Fibroblast of peridontal ligament (primary cell): ENCODE results near the gene B3GAT1.

ENCODE experiments used
- DNase-seq: peaks from one replicate; pipeline ENCODE4 v3.0.0-alpha.2; 2010; ENCODE audit errors: extremely low read depth

Gene B3GAT1

DNA sequence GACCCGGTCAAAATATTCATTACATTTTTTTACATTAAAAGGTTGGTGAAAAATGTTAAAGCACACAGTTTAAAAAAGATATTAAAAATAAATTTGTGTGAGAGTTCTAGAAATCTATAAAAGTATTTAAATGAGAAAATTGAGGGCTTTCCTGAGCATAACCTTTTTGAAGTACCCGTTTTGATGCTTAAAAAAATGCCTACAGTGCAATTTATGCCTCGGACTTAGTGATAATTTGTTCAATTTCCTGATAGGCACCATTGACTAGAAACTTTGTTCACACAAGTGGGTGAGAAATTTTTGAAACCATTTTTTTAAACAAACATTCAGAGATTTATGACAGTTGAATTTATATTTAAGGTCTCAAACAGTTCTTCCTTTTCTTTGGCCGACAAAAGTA lies 29.7 kb upstream of the B3GAT1 start:
- no peak for DNase-seq

DNA sequence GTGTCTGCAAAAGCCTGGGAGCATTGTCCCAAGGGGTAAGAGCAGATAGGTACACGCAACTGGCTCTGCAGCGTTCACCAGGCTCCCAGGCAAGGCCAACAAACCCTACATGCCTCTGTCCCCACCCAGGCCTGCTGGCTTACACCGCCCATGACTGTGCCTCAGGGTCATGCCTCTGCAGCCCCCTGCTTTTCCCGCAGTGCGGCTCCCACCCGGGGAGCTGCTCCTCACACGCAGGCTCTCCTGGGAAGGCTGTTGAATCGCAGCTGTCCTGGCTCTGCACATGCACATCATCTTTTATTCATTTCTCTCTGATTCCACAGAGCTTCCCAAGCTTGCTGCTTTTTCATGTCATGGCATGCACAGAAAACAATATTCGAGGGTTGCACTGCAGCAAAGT lies 29.2 kb upstream of the B3GAT1 start:
- no peak for DNase-seq

DNA sequence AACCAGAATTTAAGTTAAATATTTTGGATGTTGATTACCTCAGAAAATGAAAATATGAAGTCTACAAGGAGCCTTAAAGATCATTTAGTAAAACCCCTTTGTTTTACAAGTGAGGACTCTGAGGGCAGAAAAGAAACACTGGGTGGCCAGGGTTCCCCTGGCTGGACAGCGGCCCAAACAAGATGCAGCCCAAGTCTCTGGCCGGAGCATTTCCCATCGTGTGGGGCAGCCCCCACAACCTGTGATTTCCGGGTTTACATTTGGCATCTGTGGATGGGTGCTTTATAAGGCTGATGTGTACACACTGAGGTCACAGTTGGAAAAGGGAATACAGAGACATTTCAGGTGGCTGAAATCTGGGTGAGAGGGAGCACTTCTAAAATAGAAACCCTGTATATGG lies 28.8 kb upstream of the B3GAT1 start:
- DNase-seq, result no peak

DNA sequence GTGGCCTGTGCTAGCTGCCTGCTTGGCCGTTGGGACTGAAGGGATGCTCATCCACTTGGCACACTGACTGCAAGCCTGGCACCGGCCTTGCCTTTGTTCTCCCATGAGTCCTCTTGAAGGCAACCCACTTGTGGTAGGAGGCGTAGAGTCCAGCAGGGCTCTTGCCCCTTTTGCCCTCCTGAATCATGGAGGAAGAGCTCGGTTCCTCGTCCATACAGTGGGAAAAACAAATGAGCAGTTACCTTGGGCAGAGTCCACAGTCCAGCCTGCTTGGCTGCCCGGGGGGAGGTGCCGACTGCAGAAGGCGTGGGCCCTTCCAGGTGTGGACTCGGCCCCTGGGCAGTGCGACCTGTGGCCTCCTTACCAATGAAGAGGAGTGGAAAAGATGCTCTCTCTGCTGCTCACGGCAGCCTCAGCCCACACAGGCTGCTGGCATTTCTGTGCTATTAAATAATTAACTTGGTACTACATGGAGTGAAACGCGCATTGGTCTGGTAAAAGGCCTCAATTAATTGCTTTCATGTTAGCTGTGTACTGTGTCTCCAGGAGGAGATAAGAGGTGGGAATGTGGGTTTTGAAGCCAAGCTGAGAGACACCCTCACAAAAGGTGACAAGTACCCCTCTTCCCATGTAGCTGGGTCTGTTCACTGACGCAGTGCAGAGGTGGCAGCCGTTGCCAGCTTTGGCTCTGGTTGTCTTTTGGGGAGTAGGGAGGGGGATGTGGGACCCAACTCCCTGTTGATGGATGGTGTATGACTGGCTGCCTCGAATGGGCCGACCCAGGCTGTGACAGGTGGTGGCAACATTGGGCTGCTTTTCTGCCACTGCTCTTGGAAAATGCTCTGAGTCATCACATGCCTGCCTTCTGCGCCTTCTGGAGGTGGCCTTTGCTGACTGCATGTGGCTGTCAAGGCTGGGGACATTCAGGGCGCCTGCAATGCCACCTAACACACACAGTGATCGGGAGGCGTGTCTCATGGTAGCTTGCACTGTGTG lies 26.8 kb upstream of the B3GAT1 start:
- DNase-seq, result no peak

DNA sequence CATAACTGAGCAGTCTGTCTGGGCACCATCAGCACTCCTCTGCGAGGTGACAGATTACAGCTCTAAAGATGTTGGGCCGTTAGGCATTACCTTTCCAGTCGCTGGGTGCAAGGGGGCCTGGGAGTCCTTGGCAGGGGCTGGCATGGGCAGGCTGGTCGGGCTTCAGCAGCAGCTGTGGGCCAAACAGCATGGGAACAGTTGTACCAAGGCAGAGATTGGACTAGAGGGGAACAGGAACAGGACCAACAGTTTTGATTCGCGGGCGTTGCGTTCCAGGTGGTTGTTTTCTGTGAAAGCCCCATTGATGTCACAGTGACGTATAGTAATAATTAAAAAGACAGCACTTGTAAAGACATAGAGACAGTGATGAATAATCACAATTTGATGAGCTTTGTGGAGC lies 25.8 kb upstream of the B3GAT1 start:
- no peak for DNase-seq

DNA sequence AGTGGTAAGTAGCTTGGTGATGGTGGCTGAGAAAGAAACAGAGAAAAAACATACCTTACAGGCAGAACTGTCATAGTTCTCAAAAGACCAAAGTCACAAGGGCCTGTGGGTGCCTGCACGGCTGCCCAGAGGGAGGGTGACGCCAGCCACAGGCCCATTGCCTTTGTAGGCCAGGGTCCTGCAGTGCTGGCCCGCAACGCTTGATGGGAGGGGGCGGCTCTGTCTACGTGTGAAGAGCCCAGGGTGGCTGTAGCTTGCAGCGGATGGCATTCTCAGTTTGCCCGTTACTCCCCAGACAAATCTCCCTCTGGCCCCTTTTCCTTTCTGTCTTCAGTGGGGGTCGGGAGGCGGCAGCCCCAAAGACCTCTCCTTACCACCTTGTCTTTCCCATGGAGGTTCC lies 24.7 kb upstream of the B3GAT1 start:
- DNase-seq, result no peak

DNA sequence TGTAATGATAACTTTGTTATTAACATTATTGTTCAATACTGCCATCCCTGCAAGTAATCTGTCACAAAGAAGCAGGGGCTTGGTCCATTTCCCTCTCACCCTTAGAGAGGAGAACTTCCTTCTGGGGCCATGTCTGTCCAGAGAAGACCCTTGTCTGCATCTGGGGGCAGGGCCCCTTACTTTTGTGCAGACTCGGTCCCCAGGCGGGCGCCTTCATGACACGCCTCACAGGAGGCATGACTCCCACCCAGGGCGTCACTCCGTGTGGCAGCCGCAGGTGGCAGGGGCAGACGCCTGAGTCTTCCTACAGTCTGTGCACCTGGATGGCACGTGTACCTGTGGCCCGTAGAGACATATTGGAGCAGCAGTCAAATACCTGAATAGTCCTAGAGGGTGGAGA lies 21.8 kb upstream of the B3GAT1 start:
- no peak for DNase-seq

DNA sequence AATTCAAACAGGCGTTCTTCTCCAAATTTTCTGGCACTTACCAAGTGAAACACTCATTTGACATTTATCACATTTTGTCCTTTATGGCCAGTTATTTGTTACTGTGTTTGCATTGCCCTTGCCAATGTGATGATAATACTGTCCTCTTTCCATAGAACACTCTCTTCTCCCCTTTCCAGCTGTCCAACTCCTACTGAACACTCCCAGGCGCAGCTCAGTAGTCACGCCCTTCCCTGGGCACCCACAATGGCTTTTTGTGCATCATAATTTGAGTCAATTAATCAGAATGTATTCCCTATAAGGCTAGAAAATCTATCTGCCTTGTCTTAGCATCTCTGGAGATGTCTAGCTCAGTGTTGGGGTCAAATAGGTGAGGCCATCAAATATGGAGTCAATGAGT lies 21.2 kb upstream of the B3GAT1 start:
- no peak for DNase-seq

DNA sequence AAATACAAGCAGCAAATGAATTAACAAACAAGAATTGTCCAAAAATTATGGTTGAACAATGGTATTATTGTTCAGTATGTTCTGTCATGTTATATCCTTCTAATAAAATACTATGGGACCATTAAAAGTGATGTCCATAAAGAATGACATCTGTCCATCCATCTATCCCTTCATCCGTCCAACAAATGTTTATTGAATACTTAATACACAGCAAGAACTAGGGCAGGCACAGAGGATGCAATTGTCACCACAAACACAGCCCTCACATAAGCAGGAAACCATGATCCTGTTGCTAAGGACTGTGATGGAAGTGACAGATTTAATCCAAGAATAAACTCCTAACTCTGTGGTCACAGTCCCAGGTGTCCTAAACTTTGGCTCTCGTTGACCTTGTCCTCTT lies 20.7 kb upstream of the B3GAT1 start:
- DNase-seq, result no peak

DNA sequence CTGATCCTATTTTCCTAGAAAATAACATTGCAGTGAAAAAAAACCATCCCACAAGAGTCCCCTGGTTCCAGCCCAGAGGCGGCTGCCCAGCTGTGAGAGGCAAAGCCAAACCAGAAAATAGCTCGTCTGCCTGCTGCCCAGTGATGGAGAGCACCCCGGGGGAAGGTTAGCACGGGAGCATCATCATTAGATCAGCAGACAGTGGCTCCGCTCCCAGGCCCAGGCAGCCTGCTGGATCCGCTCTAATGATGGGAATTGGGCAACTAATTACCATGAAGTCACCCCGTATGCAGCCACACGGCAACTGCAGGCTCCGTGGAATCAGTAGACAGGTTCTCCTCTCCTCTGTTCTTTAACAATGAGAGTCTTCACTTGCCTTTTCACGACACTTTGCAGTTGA lies 17.1 kb upstream of the B3GAT1 start:
- no peak for DNase-seq

DNA sequence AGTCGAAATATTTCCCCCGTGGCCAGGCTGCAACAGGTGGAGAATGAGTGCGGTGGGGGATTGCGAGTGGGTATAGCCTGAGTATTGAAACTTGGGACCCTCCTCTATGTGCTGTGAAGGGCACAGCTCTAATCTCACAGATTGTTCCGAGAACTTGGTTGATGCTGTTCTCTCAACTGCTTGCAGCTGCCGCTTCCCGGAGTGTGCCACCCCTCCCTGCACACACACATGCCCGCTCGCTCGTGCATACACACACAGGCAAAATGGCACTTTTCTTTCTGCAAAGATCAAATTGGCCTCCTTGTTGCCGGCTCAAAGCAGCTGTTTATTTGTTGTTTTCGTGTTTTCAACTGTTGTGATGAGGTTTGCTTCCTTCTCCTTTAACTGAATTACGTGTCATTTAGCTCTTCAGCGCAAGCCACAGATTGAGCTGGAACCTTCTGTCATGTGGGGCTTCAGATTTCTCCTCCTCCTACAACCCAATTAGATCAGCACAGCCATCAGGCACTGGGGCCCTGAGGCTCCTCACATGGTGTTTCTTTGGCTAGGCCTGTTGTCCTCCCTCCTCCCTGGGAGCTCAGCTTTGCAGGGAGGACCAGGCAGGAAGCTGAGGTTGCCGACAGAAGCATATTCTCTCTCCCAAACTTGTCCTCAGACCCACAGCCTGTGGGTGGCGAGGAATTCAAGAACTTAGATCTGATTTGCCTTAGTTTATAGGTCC lies 13.9 kb upstream of the B3GAT1 start:
- DNase-seq, result no peak

DNA sequence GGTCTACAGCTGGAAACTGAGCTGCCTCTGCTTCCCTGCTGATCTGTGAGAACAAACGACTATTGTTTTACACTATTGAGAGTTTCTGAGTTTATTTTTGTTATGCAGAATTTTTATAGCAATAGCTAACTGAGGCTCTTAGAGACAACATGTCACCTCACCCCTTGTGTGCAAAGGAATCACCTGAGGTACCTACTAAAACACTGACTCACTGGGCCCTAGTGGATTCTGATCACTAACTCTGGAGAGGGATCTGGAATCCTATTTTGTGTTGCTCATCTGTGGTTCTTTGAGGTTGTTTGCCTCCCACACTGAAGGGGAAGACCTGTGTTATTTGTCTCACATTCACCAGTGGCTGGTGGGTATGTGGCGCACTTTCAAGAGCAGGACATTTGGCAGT lies 13.4 kb upstream of the B3GAT1 start:
- no peak for DNase-seq

DNA sequence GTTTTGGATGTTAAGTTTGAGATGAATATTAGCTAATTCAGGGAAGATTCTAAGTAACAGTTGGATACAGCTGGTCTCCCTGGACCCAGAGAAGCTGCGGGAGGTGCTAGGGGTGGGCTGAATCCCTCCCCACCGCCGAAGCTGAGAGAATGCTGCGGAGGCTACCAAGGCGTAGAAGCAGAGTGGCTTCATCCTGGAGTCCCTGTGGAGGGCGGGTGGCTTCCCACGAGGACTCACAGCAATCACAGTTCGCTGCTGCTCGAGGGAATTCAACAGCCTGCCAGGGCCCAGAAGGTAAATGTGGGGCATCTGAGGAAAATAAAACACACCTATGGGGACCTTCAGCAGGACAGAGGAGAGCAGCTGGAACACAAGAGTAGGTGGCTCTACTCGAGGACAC lies 11.1 kb upstream of the B3GAT1 start:
- no peak for DNase-seq

DNA sequence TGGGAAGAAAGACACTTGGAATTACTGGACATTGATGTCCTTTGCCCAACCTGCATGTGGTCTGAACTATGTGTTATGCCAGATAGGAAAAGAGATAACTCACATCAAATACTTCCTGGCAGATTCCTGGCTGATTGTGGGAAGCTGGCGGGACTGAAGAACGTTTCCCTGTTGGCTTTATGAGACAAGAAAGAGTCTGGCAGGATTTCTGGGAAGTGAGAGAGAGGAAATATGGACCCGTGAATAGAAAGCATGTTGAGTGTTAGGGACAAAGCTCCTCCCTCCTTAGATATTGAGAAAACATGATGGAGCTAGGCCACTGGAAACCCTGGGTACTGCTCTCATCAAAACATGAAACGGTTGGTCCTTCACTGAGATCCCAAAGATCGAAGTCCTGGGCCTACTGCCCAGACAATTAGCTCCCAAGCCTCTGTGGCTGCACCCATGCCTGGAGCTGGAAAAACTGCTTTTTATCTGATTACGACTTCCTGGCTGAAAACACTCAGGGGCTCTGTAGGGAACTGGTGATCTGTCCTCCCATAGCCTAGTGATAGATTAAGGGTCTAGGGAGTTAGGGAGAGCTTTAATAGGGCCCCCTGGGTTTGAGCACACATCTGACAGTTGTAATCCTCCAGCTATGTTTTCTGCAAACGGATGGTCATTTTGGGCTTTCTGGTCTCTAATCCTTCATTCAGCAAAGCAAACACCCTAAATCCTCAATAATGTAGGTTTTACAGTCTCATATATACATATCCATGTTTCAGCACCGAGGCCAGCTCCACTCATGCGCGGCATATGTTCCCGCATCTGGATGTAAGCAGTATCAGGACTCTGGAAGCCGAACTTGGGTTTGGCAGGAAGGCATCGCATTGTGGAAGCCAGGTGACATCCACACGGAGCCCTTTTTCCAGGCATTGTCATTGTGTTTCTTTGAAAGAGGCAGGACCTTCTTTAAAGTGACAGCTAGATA lies 6.1 kb upstream of the B3GAT1 start:
- peak; percentile 1 for DNase-seq

DNA sequence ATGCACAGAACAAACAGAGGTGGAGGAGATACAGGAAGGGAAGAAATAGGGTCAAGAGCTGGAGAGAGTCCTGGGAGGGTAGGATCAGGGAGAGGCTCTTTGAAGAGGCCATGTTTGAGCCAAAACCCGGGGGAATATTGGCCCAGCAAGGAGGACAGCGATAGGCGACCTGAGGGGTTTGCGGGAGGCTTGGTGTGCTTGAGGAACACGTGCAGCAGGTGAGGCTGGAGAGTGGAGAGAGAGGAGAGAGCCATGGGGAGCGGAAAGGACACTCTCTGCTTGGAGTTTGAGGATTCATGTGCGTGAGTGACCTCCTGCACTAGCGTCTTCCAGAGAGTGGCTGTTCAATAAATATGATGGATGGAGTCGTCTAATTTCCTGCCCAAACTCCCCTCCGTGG lies 4.7 kb upstream of the B3GAT1 start:
- no peak for DNase-seq

DNA sequence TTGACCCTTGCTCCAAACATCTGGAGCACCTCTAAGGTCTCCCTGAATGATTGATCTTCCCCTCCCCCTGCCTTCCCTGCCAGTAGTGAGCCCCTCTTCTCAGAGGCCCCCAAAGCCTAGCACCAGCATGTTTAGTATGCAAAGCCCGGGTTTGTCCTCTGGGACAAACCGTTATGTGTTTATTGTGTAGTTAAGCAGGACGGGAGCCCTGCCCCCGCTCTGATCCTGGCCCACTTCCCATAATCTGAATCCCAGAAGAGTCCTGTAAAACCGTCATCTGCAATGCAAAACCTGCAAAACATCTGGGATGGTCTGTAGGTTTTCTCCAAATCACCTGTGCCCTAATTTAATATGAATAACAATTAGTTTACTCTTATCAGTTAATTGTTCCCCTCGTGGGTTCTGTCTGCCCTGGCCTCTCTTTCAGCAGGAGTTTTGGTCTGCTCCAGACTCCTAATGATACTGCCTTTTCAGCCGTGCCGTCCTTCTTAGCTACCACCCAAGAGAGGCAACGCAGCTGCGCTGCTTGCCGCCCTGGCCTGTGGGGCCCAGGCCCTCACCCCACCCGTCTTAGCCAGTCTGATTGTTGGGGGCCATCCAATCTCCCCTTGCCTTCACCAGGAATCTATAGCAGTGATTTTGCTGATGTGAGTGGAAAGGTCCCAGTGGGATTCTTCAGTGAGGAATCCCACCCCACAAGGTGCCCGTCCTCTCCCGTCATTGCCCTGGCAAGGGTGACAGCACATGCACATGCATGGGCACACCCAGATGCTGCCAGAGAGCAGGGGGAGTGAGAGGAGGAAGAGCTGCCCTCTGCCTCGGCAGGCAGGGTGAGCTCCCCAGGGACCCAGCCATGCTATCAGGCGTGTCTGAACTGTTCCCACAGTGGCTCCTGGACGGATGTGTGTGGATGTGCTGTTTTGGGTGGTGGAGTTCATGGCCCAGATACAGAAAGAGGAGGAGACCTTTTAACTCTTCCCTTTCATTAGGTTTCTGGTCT lies 3.0 kb upstream of the B3GAT1 start:
- no peak for DNase-seq

DNA sequence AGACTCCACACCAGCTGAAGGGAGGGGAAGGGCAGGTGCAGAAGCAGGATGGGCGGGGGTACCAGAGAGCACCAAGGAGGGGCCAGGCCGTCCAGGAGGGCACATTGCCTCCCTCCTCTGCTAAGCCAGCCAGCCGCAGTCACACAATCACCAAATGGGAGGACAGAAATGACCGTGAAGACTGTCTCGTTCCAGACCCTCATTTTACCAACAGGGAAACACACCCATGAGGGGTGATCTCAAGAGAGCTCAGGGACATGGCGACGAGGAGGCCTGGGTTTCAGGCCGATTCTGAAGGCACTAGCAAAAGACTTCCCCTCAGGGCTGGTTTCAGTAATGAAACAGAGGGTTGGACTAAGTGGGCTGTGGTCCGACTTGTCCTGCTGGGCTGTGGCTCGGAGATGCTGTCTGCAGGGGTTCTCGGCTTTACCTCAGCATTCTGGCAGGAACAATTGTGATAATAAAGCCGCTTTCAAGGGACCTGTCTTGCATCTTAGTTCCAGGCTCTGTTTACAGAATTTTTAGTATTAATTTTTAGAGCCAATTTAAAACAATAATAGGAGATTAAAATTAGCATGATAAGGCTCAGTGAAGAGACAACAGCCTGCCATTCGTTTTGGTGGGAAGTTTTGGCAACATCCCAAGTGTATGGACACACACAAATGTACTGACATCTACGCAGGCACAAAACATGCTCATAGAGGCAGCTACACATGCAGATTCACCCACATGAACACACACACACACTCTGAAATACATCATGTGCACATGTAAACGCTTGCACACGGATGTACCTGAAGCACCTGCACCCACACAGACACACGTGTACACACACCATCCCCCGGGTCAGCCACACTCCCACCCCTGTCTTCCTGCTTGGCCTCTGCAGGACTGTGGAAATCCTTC lies 2.0 kb upstream of the B3GAT1 start:
- DNase-seq, result no peak

DNA sequence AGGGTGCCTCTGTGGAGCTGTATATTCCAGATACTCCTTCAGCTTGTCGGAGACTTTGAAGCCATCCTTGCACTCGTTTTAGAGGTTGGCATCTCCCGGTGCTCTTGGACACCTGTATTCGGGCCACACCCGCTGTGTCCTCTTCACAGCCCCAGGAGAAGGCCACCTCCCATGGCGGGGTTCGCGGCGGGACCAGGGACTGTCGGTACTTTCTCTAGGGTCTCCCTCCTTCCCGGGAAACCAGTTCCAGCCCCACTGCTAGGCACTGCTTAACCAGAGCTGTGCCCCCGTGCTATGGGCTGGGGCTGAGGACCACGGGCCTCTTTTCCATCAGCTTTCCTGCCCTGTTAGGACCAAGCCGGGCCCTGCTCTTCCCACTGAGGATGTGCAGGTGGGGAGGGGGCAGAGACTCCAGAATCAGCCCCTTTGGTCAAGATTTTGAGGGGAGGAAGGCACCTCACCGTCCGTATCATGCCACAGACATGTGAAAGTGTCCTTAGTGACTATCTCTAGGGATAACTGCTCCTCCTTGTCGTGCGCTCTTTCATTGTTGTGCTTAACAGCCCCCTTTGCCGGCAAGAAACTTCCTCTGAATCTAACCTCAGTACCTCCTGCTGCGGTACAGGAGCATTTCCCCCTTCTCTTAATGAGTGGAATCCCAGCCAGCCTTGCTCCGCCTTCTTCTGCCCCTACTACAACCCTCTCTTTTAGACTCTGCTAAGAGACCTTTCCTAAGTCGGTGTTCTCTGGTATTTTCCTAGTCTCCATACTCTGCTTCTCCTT lies 1.2 kb upstream of the B3GAT1 start:
- DNase-seq, result no peak

DNA sequence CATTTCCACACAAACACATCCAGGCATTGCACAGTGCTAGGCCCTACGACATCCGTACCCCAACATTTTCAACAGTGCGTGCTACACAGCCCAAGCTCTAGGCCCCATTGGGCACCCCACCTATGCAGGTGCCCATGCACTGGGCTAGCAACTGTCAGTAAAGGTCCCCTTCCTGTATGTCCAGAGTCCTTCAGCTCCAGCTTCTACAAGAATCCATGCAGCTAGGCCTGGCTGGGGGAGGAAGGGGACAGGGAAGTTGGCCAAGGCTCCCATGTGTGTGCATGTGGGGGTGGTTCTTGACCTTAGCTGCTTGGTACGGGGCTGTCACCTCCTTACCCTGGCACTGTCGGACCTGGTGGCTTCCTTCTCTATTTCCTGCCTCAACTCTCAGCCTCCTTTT lies 1.3 kb downstream of the B3GAT1 start:
- DNase-seq, result no peak
